ENCODE measurements around the gene EPN2. TPM values are rescaled to one million over a fixed set of nuclear protein-coding genes. Genes with fewer than 3 reads are reported as not detected.

EPN2 gene
- total and polyA plus RNA-seq, 9 donors = 18.2 to 36.4 (median 26.0) TPM

GRCh38 chr17:19362277-19363113 is 125.3 kb downstream of the EPN2 start, which contains the start of gene B9D1:
Gene B9D1 (minus strand): TSS chr17:19362723. CDS start chr17:19362569, 154 bp downstream.
- Histone ChIP-seq H3K27me3 (ENCODE audit: control insufficient read depth, insufficient read depth, low read length) (peaks cover 3% of the 10 kb centered on the region), H3K4me1 (ENCODE audit: control insufficient read depth, insufficient read depth, low read length) (peaks cover 34% of the 10 kb centered on the region), H3K9me3 (replicated peaks; ENCODE audit: control insufficient read depth, low read depth, low read length) (no peaks in the 10 kb centered on the region), H3K36me3 (ENCODE audit: control insufficient read depth, insufficient read depth, low read length) (peaks cover 3% of the 10 kb centered on the region), H3K27ac (ENCODE audit: low read length) (peak within 1 kb of the TSS; percentile 78), H3K4me3 (ENCODE audit: low read length) (peak within 1 kb of the TSS; percentile 82)
- peak; percentile 95 for DNase-seq
- under 1% methylated on average over 83 of the region's 83 CpGs for WGBS (ENCODE audit: insufficient coverage)

DNA sequence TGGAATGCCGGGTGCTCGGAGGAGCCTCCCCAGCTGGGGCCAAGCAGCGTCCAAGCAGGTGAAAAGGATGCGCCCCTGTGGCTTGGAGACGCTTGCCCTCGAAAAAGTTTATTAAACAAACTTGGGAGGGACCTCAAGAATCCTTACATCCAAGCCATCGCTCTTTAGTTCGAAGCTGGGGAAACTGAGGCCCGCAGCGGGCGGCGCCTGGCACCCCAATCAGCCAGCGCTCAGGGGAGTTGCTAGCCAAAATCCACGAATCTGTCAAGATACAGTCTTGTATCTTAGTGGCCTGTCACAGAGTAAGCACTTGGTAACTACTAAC is 125.9 kb downstream of the EPN2 start:
- H3K4me1 ChIP-seq (ENCODE audit: control insufficient read depth, insufficient read depth, low read length) = peaks cover 34% of the 10 kb centered on the region
- H3K27me3 ChIP-seq (ENCODE audit: control insufficient read depth, insufficient read depth, low read length) = peaks cover 3% of the 10 kb centered on the region
- DNase-seq = no peak
- no peaks in the 10 kb centered on the region for H3K36me3 ChIP-seq (ENCODE audit: control insufficient read depth, insufficient read depth, low read length)
- H3K9me3 ChIP-seq (replicated peaks; ENCODE audit: control insufficient read depth, low read depth, low read length) = no peaks in the 10 kb centered on the region
- no peak overlapping the region for H3K4me3 ChIP-seq (ENCODE audit: low read length)
- no peak overlapping the region for H3K27ac ChIP-seq (ENCODE audit: low read length)
- WGBS (ENCODE audit: insufficient coverage) = 52% methylated on average over 10 of the region's 14 CpGs

DNA sequence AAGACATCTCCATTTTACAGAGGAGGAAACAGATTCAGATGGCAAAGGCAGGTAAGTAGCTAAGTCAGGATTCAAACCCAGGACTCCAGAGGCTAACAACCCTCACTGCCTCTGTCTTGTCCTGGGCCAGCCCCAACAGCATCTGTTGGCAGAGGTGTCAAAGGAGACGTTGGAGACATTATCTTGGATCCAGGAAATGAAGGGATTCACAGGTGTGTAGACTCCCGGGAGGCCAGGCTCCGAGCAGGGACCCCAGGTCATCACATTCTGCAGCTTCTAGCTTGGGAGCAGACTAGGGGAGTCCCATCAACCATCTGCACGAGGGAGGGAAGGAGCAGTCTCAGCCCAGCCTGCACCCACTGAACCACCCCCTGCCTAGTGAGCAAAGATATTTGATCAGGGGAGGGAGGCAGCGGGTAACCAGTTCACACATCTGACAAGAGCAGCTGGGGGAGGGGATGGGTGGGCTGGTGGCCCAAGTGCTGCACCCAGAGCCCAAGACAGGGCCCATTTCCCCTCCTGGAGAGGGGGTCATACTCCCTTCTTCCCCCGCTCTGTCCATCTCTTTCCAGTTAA is 126.4 kb downstream of the EPN2 start:
- H3K4me1 ChIP-seq (ENCODE audit: control insufficient read depth, insufficient read depth, low read length) = peaks cover 34% of the 10 kb centered on the region
- no peaks in the 10 kb centered on the region for H3K36me3 ChIP-seq (ENCODE audit: control insufficient read depth, insufficient read depth, low read length)
- no peaks in the 10 kb centered on the region for H3K9me3 ChIP-seq (replicated peaks; ENCODE audit: control insufficient read depth, low read depth, low read length)
- H3K4me3 ChIP-seq (ENCODE audit: low read length) = no peak overlapping the region
- no peak overlapping the region for H3K27ac ChIP-seq (ENCODE audit: low read length)
- peaks cover 3% of the 10 kb centered on the region for H3K27me3 ChIP-seq (ENCODE audit: control insufficient read depth, insufficient read depth, low read length)
- DNase-seq = peak; percentile 19
- 45% methylated on average over 3 of the region's 6 CpGs for WGBS (ENCODE audit: insufficient coverage)

DNA sequence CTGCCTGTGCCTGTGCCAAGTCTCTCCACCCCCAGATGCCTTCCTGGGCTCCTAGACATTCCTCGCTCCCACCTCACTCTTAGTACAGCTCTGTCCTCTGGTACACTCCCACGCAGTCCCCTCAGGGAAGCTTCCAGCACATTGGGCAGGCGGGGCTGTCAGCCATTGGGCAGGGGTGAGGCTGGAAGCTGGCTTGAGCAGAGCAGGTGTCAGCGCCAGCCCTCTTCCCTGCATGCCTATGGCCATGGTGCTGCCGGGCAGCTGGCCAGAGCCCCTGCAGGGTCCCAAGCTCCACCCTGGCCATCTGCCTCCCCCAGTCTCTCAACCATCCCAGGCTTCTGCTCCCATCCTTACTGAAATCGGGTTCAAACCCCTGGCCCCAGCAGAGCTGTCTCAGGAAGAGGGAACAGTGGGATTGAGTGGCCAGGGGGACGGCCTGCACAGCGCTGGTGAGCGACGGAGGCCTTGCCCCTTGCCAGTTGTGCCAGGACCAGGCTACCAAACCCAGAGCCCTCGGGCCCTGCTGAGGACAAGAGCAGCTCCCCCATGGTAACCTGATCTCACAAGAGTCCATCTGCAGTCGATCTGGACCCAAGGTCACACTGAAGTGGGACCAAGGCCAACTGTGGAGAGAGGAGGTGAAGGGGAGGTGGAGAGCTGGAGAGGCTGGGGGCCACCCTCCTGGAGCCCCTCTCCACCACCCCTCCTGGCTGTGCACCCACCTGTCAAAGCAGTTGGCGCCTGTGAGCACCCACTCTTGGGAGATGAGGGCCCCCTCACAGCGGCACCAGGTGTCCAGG is 127.7 kb downstream of the EPN2 start:
- DNase-seq = peak; percentile 65
- Histone ChIP-seq H3K9me3 (replicated peaks; ENCODE audit: control insufficient read depth, low read depth, low read length) (no peaks in the 10 kb centered on the region), H3K4me3 (ENCODE audit: low read length) (no peak overlapping the region), H3K4me1 (ENCODE audit: control insufficient read depth, insufficient read depth, low read length) (peaks cover 34% of the 10 kb centered on the region), H3K27me3 (ENCODE audit: control insufficient read depth, insufficient read depth, low read length) (peaks cover 3% of the 10 kb centered on the region), H3K27ac (ENCODE audit: low read length) (peak overlapping the region; percentile 45), H3K36me3 (ENCODE audit: control insufficient read depth, insufficient read depth, low read length) (no peaks in the 10 kb centered on the region)
- WGBS (ENCODE audit: insufficient coverage) = 63% methylated on average over 6 of the region's 14 CpGs

DNA sequence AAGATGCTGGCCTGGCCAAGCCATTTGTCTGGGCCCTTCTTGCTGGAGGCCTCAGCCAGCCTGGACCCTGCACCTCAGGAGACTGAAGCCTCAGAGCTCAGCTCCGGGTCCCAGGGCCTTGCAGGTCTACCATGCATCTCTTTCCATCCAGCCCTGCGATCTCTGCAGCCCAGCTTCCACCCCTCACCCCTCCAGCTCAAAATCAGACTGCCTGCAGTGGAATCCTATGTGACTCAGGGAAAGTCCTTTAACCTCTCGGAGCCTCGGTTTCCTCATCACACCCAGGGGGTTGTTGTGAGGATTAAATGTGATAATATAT is 128.3 kb downstream of the EPN2 start:
- no peaks in the 10 kb centered on the region for H3K36me3 ChIP-seq (ENCODE audit: control insufficient read depth, insufficient read depth, low read length)
- no peak overlapping the region for H3K27ac ChIP-seq (ENCODE audit: low read length)
- H3K4me1 ChIP-seq (ENCODE audit: control insufficient read depth, insufficient read depth, low read length) = peaks cover 37% of the 10 kb centered on the region
- 29% methylated on average over 1 of the region's 4 CpGs for WGBS (ENCODE audit: insufficient coverage)
- H3K9me3 ChIP-seq (replicated peaks; ENCODE audit: control insufficient read depth, low read depth, low read length) = no peaks in the 10 kb centered on the region
- no peak for DNase-seq
- peaks cover 3% of the 10 kb centered on the region for H3K27me3 ChIP-seq (ENCODE audit: control insufficient read depth, insufficient read depth, low read length)
- no peak overlapping the region for H3K4me3 ChIP-seq (ENCODE audit: low read length)

- DNase-seq = peak; percentile 2
- Histone ChIP-seq H3K36me3 (ENCODE audit: control insufficient read depth, insufficient read depth, low read length) (no peaks in the 10 kb centered on the region), H3K9me3 (replicated peaks; ENCODE audit: control insufficient read depth, low read depth, low read length) (no peaks in the 10 kb centered on the region), H3K4me3 (ENCODE audit: low read length) (no peak overlapping the region), H3K4me1 (ENCODE audit: control insufficient read depth, insufficient read depth, low read length) (peaks cover 40% of the 10 kb centered on the region), H3K27me3 (ENCODE audit: control insufficient read depth, insufficient read depth, low read length) (peaks cover 3% of the 10 kb centered on the region), H3K27ac (ENCODE audit: low read length) (no peak overlapping the region)
- WGBS (ENCODE audit: insufficient coverage) = 95% methylated on average over 6 of the region's 9 CpGs
Measured at GRCh38 chr17:19365833-19366636, 128.9 kb downstream of the EPN2 start.

DNA sequence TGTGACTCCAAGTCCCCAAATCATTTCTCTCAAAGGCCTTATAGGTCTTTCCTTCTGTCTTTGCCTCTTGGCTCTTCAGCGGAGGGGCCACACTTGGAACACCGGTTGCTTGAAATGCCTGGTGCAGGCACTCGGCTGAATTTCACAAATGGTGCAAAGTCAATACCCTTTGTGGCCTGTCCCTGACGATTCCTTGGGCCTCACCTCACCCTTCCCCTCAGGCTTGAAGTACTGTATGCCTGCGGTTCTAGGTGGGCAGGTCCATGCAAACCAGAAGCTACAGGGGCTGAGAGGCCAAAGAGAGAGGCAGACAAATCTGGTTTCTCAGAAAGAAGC is 129.4 kb downstream of the EPN2 start:
- peaks cover 3% of the 10 kb centered on the region for H3K27me3 ChIP-seq (ENCODE audit: control insufficient read depth, insufficient read depth, low read length)
- 72% methylated on average over 5 of the region's 5 CpGs for WGBS (ENCODE audit: insufficient coverage)
- no peak for DNase-seq
- no peak overlapping the region for H3K27ac ChIP-seq (ENCODE audit: low read length)
- H3K9me3 ChIP-seq (replicated peaks; ENCODE audit: control insufficient read depth, low read depth, low read length) = no peaks in the 10 kb centered on the region
- H3K36me3 ChIP-seq (ENCODE audit: control insufficient read depth, insufficient read depth, low read length) = no peaks in the 10 kb centered on the region
- no peak overlapping the region for H3K4me3 ChIP-seq (ENCODE audit: low read length)
- peaks cover 40% of the 10 kb centered on the region for H3K4me1 ChIP-seq (ENCODE audit: control insufficient read depth, insufficient read depth, low read length)

GRCh38 chr17:19368229-19368628 is 131.1 kb downstream of the EPN2 start:
- Histone ChIP-seq H3K4me1 (ENCODE audit: control insufficient read depth, insufficient read depth, low read length) (peaks cover 30% of the 10 kb centered on the region), H3K36me3 (ENCODE audit: control insufficient read depth, insufficient read depth, low read length) (no peaks in the 10 kb centered on the region), H3K27me3 (ENCODE audit: control insufficient read depth, insufficient read depth, low read length) (no peaks in the 10 kb centered on the region), H3K27ac (ENCODE audit: low read length) (no peak overlapping the region), H3K9me3 (replicated peaks; ENCODE audit: control insufficient read depth, low read depth, low read length) (no peaks in the 10 kb centered on the region), H3K4me3 (ENCODE audit: low read length) (no peak overlapping the region)
- no peak for DNase-seq
- WGBS (ENCODE audit: insufficient coverage) = 78% methylated on average over 4 of the region's 4 CpGs

GRCh38 chr17:19369107-19369778 is 132.1 kb downstream of the EPN2 start:
- Histone ChIP-seq H3K36me3 (ENCODE audit: control insufficient read depth, insufficient read depth, low read length) (no peaks in the 10 kb centered on the region), H3K27ac (ENCODE audit: low read length) (no peak overlapping the region)

More at GRCh38 chr17:19369107-19369778, 132.1 kb downstream of the EPN2 start:
- Histone ChIP-seq H3K4me3 (ENCODE audit: low read length) (no peak overlapping the region), H3K9me3 (replicated peaks; ENCODE audit: control insufficient read depth, low read depth, low read length) (no peaks in the 10 kb centered on the region), H3K27me3 (ENCODE audit: control insufficient read depth, insufficient read depth, low read length) (no peaks in the 10 kb centered on the region), H3K4me1 (ENCODE audit: control insufficient read depth, insufficient read depth, low read length) (peaks cover 20% of the 10 kb centered on the region)
- 87% methylated on average over 8 of the region's 16 CpGs for WGBS (ENCODE audit: insufficient coverage)
- DNase-seq = no peak

Data from muscle of leg (tissue), 11 donors.